HepG2 (cell line): ENCODE results near the gene PML. TPM values are rescaled to one million over a fixed set of nuclear protein-coding genes. Genes with fewer than 3 reads are reported as not detected.
A peak's percentile ranks its signal among the peaks of the same experiment; 100 is the strongest.

ENCODE experiments used
- CHD4 ChIP-seq: fragments of 200-600 bp; sonication (generic); IDR thresholded peaks from 2 replicates; pipeline ENCODE4 v1.7.0; 2017; ENCODE audit warnings: mild to moderate bottlenecking, low read length, borderline replicate concordance
- HCFC1 ChIP-seq: fragments of 150-350 bp; IDR thresholded peaks from 2 replicates; pipeline ENCODE4 v1.6.1; 2014; ENCODE audit warnings: low read depth, low read length
- HOXD1 ChIP-seq: sonication (generic); formaldehyde crosslinking; IDR thresholded peaks from 2 replicates; pipeline ENCODE4 v1.5.0; 2020; ENCODE audit warnings: missing genetic modification reagents
- KMT2A ChIP-seq: sonication (generic); formaldehyde crosslinking; IDR thresholded peaks from 2 replicates; pipeline ENCODE4 v1.4.0; 2020; ENCODE audit warnings: missing genetic modification reagents
- LRRFIP1 ChIP-seq: sonication (generic); formaldehyde crosslinking; conservative IDR thresholded peaks from 2 replicates; pipeline ENCODE4 v1.4.0; 2020; ENCODE audit warnings: missing genetic modification reagents
- NCOA2 ChIP-seq: sonication (generic); formaldehyde crosslinking; IDR thresholded peaks from 2 replicates; pipeline ENCODE4 v1.8.0; 2022; ENCODE audit warnings: inconsistent platforms
- NFYB ChIP-seq: sonication (generic); formaldehyde crosslinking; IDR thresholded peaks from 2 replicates; pipeline ENCODE4 v1.4.0; 2020; ENCODE audit warnings: missing genetic modification reagents
- NPAS2 ChIP-seq: sonication (generic); formaldehyde crosslinking; IDR thresholded peaks from 2 replicates; pipeline ENCODE4 v1.8.0; 2022; ENCODE audit warnings: mild to moderate bottlenecking, missing genetic modification reagents, borderline replicate concordance
- RORA ChIP-seq: sonication (generic); formaldehyde crosslinking; IDR thresholded peaks from 2 replicates; pipeline ENCODE4 v1.5.0; 2020; ENCODE audit warnings: mild to moderate bottlenecking, missing genetic modification reagents, moderate library complexity
- TEAD3 ChIP-seq: optimal IDR thresholded peaks from 2 replicates; pipeline ENCODE3; 2016; ENCODE audit warnings: borderline replicate concordance
- ZBTB8A ChIP-seq: sonication (generic); formaldehyde crosslinking; IDR thresholded peaks from 2 replicates; pipeline ENCODE4 v1.4.0; 2020; ENCODE audit warnings: mild to moderate bottlenecking, low read depth, missing genetic modification reagents, borderline replicate concordance
- ZNF20 ChIP-seq: sonication (generic); formaldehyde crosslinking; IDR thresholded peaks from 2 replicates; pipeline ENCODE4 v1.4.0; 2020; ENCODE audit warnings: mild to moderate bottlenecking, moderate library complexity, missing genetic modification reagents
- ZNF24 ChIP-seq: fragments of 450-650 bp; IDR thresholded peaks from 2 replicates; pipeline ENCODE4 v1.6.1; 2017; ENCODE audit warnings: antibody characterized with exemption, mild to moderate bottlenecking
- ZNF30 ChIP-seq: sonication (generic); formaldehyde crosslinking; IDR thresholded peaks from 2 replicates; pipeline ENCODE4 v1.5.0; 2020; ENCODE audit warnings: mild to moderate bottlenecking, missing genetic modification reagents
- ZNF746 ChIP-seq: sonication (generic); formaldehyde crosslinking; IDR thresholded peaks from 2 replicates; pipeline ENCODE4 v1.8.0; 2022; ENCODE audit warnings: mild to moderate bottlenecking, missing genetic modification reagents
- ZNF781 ChIP-seq: sonication (generic); formaldehyde crosslinking; IDR thresholded peaks from 2 replicates; pipeline ENCODE4 v1.5.1; 2020; ENCODE audit warnings: borderline replicate concordance, mild to moderate bottlenecking, missing genetic modification reagents; ENCODE audit errors: not compliant biosample characterization
- ZSCAN21 ChIP-seq: sonication (generic); formaldehyde crosslinking; IDR thresholded peaks from 2 replicates; pipeline ENCODE4 v1.8.0; 2022; ENCODE audit warnings: mild to moderate bottlenecking, missing genetic modification reagents, moderate library complexity, borderline replicate concordance
- polyA plus RNA-seq, 8 experiments: library from polyadenylated mRNA; depleted of rRNA in 3 of 8; stranded (reverse) in 7 of 8; unstranded in 1 of 8; fragments of >200 nt; fragmentation: Illumina TruSeq in 4 of 8; extraction: Trizol in 4 of 8; gene quantifications; 2 replicates each; pipeline versions ENCODE4 v1.2.1 to v1.2.3, GENCODE V29; 2011 to 2016; ENCODE audit warnings: low read depth in 4 of 8, missing spikeins in 1 of 8, mixed read lengths in 1 of 8; ENCODE audit not compliant: insufficient read depth in 1 of 8
- total RNA-seq, 5 experiments: library from RNA; depleted of rRNA; stranded (reverse); fragments of >200 nt; fragmentation: Illumina TruSeq; extraction: Trizol; gene quantifications; 2 replicates each; pipeline ENCODE4 v1.2.3, GENCODE V29; 2016; ENCODE audit warnings: low read depth in 1 of 5
- TF ChIP-seq, protein P1 (sequence below): IDR thresholded peaks from 2 replicates; pipeline ENCODE4 v1.6.1; 2016; ENCODE audit warnings: low read depth, missing genetic modification reagents, missing compliant biosample characterization
- TF ChIP-seq, protein P2 (sequence below): IDR thresholded peaks from 2 replicates; pipeline ENCODE4 v1.6.1; 2016; ENCODE audit warnings: low read depth, borderline replicate concordance
- TF ChIP-seq, protein P3 (sequence below): sonication (generic); formaldehyde crosslinking; IDR thresholded peaks from 2 replicates; pipeline ENCODE4 v1.4.0; 2020; ENCODE audit warnings: low read depth, mild to moderate bottlenecking, missing genetic modification reagents

The PML gene
- total and polyA plus RNA-seq, 2 of the 13 experiments (the other 11 are each of a cell fraction or from before 2014, with no cell fraction given) = 2.9 to 3.9 TPM

DNA sequence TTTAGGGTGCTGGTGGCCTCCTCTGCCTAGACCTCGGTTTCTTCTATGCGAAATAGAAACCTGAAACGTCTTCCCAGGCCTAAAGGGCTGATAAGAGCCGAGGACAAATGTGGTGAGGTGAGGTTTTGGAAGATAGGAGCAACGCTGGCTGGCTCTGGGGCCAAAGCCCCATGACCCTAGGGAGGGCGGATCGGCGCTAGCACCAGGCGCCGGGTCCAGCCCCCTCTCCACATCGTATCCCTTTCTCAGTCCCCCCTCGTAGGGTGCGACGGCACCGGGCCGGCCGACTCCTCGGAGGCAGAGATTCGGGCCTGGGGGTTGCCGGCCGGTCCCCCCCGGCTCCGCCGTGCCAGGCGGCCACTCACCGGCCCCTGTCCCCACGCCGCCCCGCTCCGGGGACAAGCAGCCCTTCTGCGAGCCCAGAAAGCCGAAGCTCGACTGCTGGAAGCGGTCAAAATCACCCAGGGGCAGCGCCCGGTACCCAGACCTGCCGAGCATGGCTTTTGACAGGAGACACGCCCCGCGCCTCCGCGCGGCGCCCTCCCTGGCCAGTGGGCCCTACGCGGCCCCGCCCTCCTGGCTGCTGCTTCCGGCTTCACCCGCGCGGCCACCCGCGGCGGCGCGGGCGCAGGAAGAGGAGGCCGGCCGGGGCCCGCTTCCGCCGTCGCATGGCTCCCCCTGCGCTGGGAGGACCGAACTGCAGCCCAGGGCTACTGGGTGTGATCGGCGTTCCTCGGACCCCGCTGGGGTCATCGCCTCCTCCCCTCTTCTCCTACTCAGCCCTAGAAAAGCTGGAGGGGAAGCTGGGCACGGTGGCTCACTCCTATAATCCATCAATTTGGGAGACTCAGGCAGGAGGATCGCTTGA is 2.6 kb upstream of the PML start, which contains the start of gene STOML1 (continued):
- TF ChIP-seq LRRFIP1 = no peak
- no peak for TF ChIP-seq HOXD1 (CRISPR knock-in tag)
- peak; percentile 28; the same call in 1 of the 2 replicates for TF ChIP-seq NCOA2 (CRISPR knock-in tag)
- TF ChIP-seq, protein P1, sequence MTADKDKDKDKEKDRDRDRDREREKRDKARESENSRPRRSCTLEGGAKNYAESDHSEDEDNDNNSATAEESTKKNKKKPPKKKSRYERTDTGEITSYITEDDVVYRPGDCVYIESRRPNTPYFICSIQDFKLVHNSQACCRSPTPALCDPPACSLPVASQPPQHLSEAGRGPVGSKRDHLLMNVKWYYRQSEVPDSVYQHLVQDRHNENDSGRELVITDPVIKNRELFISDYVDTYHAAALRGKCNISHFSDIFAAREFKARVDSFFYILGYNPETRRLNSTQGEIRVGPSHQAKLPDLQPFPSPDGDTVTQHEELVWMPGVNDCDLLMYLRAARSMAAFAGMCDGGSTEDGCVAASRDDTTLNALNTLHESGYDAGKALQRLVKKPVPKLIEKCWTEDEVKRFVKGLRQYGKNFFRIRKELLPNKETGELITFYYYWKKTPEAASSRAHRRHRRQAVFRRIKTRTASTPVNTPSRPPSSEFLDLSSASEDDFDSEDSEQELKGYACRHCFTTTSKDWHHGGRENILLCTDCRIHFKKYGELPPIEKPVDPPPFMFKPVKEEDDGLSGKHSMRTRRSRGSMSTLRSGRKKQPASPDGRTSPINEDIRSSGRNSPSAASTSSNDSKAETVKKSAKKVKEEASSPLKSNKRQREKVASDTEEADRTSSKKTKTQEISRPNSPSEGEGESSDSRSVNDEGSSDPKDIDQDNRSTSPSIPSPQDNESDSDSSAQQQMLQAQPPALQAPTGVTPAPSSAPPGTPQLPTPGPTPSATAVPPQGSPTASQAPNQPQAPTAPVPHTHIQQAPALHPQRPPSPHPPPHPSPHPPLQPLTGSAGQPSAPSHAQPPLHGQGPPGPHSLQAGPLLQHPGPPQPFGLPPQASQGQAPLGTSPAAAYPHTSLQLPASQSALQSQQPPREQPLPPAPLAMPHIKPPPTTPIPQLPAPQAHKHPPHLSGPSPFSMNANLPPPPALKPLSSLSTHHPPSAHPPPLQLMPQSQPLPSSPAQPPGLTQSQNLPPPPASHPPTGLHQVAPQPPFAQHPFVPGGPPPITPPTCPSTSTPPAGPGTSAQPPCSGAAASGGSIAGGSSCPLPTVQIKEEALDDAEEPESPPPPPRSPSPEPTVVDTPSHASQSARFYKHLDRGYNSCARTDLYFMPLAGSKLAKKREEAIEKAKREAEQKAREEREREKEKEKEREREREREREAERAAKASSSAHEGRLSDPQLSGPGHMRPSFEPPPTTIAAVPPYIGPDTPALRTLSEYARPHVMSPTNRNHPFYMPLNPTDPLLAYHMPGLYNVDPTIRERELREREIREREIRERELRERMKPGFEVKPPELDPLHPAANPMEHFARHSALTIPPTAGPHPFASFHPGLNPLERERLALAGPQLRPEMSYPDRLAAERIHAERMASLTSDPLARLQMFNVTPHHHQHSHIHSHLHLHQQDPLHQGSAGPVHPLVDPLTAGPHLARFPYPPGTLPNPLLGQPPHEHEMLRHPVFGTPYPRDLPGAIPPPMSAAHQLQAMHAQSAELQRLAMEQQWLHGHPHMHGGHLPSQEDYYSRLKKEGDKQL (CRISPR knock-in tag) = no peak
- no peak for TF ChIP-seq KMT2A (CRISPR knock-in tag)
- no peak for TF ChIP-seq CHD4
- TF ChIP-seq, protein P2, sequence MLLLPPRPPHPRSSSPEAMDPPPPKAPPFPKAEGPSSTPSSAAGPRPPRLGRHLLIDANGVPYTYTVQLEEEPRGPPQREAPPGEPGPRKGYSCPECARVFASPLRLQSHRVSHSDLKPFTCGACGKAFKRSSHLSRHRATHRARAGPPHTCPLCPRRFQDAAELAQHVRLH (CRISPR knock-in tag) = peak; percentile 67; the same call in 1 of the 2 replicates
- no peak for TF ChIP-seq TEAD3 (CRISPR knock-in tag)
- TF ChIP-seq NPAS2 (CRISPR knock-in tag) = no peak
- TF ChIP-seq ZSCAN21 (CRISPR knock-in tag) = 0 out of 2 replicates have a peak, but pooled peaks have one; percentile 48
- TF ChIP-seq ZNF30 (CRISPR knock-in tag) = no peak
- no peak for TF ChIP-seq ZNF746
- TF ChIP-seq ZNF781 = no peak
- no peak for TF ChIP-seq ZBTB8A (CRISPR knock-in tag)
- TF ChIP-seq RORA (CRISPR knock-in tag) = no peak
- TF ChIP-seq ZNF20 (CRISPR knock-in tag) = no peak
- TF ChIP-seq NFYB (CRISPR knock-in tag) = no peak
- TF ChIP-seq ZNF24 = 0 out of 2 replicates have a peak, but pooled peaks have one; percentile 45
- TF ChIP-seq, protein P3, sequence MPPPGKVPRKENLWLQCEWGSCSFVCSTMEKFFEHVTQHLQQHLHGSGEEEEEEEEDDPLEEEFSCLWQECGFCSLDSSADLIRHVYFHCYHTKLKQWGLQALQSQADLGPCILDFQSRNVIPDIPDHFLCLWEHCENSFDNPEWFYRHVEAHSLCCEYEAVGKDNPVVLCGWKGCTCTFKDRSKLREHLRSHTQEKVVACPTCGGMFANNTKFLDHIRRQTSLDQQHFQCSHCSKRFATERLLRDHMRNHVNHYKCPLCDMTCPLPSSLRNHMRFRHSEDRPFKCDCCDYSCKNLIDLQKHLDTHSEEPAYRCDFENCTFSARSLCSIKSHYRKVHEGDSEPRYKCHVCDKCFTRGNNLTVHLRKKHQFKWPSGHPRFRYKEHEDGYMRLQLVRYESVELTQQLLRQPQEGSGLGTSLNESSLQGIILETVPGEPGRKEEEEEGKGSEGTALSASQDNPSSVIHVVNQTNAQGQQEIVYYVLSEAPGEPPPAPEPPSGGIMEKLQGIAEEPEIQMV (CRISPR knock-in tag) = no peak
- TF ChIP-seq HCFC1 = peak; percentile 57
